Hepatocyte (in vitro differentiated cells): Measurements from ENCODE around the gene TYROBP. TPM values are rescaled to one million over a fixed set of nuclear protein-coding genes. Genes with fewer than 3 reads are reported as not detected.

Experiments
- DNase-seq: peaks from one replicate; pipeline ENCODE4 v3.0.0-alpha.2; 2016; ENCODE audit warnings: low spot score
- H2AFZ ChIP-seq: fragments of 200-600 bp; sonication (generic); 2 replicates; pipeline ENCODE4 v1.6.0; 2016; ENCODE audit warnings: antibody characterized with exemption, mild to moderate bottlenecking
- H3K27ac ChIP-seq: fragments of 200-600 bp; sonication (generic); 2 replicates; pipeline ENCODE4 v1.5.1; 2016; ENCODE audit warnings: mild to moderate bottlenecking
- H3K27me3 ChIP-seq: fragments of 200-600 bp; sonication (generic); 2 replicates; pipeline ENCODE4 v1.6.1; 2016
- H3K36me3 ChIP-seq: fragments of 200-600 bp; sonication (generic); replicated peaks from 2 replicates; pipeline ENCODE4 v1.5.1; 2016; ENCODE audit warnings: low read depth; ENCODE audit not compliant: insufficient read depth
- H3K4me1 ChIP-seq: fragments of 200-600 bp; sonication (generic); 2 replicates; pipeline ENCODE4 v1.5.1; 2016; ENCODE audit warnings: mild to moderate bottlenecking, moderate library complexity; ENCODE audit not compliant: insufficient read depth
- H3K4me2 ChIP-seq: fragments of 200-600 bp; sonication (generic); 2 replicates; pipeline ENCODE4 v1.6.0; 2016
- H3K4me3 ChIP-seq: fragments of 200-600 bp; sonication (generic); 2 replicates; pipeline ENCODE4 v1.5.1; 2016; ENCODE audit warnings: mild to moderate bottlenecking
- H3K79me2 ChIP-seq: fragments of 200-600 bp; sonication (generic); 2 replicates; pipeline ENCODE4 v1.6.0; 2017; ENCODE audit warnings: mild to moderate bottlenecking
- H3K9me2 ChIP-seq: fragments of 200-600 bp; sonication (generic); replicated peaks from 2 replicates; pipeline ENCODE4 v1.6.0; 2017; ENCODE audit warnings: mild to moderate bottlenecking; ENCODE audit not compliant: insufficient read depth
- H3K9me3 ChIP-seq: fragments of 200-600 bp; sonication (generic); 2 replicates; pipeline ENCODE4 v1.5.1; 2016; ENCODE audit warnings: low read depth, mild to moderate bottlenecking
- H4K20me1 ChIP-seq: fragments of 200-600 bp; sonication (generic); 2 replicates; pipeline ENCODE4 v1.6.0; 2016; ENCODE audit warnings: mild to moderate bottlenecking; ENCODE audit not compliant: insufficient read depth, poor library complexity, severe bottlenecking
- CTCF ChIP-seq: fragments of 200-600 bp; sonication (generic); IDR thresholded peaks from 2 replicates; pipeline ENCODE4 v1.5.1; 2016; ENCODE audit warnings: antibody characterized with exemption, mild to moderate bottlenecking; ENCODE audit not compliant: poor library complexity
- EZH2 ChIP-seq: fragments of 200-600 bp; sonication (generic); IDR thresholded peaks from 2 replicates; pipeline ENCODE4 v1.6.1; 2016; ENCODE audit warnings: antibody characterized with exemption, mild to moderate bottlenecking, borderline replicate concordance
- EZH2phosphoT487 ChIP-seq: fragments of 200-600 bp; sonication (generic); IDR thresholded peaks from one replicate; pipeline ENCODE4 v1.6.1; 2018; ENCODE audit warnings: antibody characterized with exemption, mild to moderate bottlenecking, low read depth, moderate library complexity; ENCODE audit not compliant: unreplicated experiment, severe bottlenecking
- WGBS: methylation state at CpG from one replicate; pipeline ENCODE4 v1.1.6; 2016; ENCODE audit warnings: low lambda C conversion rate; ENCODE audit errors: missing lambda C conversion rate; 5-methylcytosine and 5-hydroxymethylcytosine counted together
- polyA plus RNA-seq: library from polyadenylated mRNA; unstranded; fragments of >200 nt; fragmentation: Nextera tagmentation; extraction: Ambion mirVana; gene quantifications from 2 replicates; pipeline ENCODE4 v1.2.1, GENCODE V29; 2016
- total RNA-seq: library from RNA; depleted of rRNA; stranded (reverse); fragments of >200 nt; gene quantifications from 2 replicates; pipeline ENCODE4 v1.2.3, GENCODE V29; 2014

Gene TYROBP
- total and polyA plus RNA-seq, 2 experiments from 2014 or later, result 4.9 to 5.9 TPM

GRCh38 chr19:35885904-35886303 is 22.2 kb downstream of the TYROBP start:
- 97% methylated on average over 8 of the region's 8 CpGs for WGBS

GRCh38 chr19:35885225-35885738 is 22.8 kb downstream of the TYROBP start:
- no peak overlapping the region for H3K4me3 ChIP-seq
- H3K4me2 ChIP-seq, result no peak overlapping the region
- 91% methylated on average over 6 of the region's 6 CpGs for WGBS
- no peaks in the 10 kb centered on the region for H3K27me3 ChIP-seq
- TF ChIP-seq CTCF (no peak), EZH2 (no peak), EZH2phosphoT487 (no peak)
- no peaks in the 10 kb centered on the region for H3K9me2 ChIP-seq
- no peaks in the 10 kb centered on the region for H3K9me3 ChIP-seq
- no peak for DNase-seq
- no peaks in the 10 kb centered on the region for H3K4me1 ChIP-seq
- no peak overlapping the region for H2AFZ ChIP-seq
- no peaks in the 10 kb centered on the region for H3K36me3 ChIP-seq
- no peak overlapping the region for H3K27ac ChIP-seq
- no peaks in the 10 kb centered on the region for H4K20me1 ChIP-seq
- H3K79me2 ChIP-seq, result no peaks in the 10 kb centered on the region

More at GRCh38 chr19:35885904-35886303, 22.2 kb downstream of the TYROBP start:
- Histone ChIP-seq H4K20me1 (no peaks in the 10 kb centered on the region), H3K27ac (no peak overlapping the region), H3K27me3 (no peaks in the 10 kb centered on the region), H3K4me1 (no peaks in the 10 kb centered on the region), H3K9me3 (no peaks in the 10 kb centered on the region), H3K9me2 (no peaks in the 10 kb centered on the region), H3K36me3 (no peaks in the 10 kb centered on the region), H3K4me2 (no peak overlapping the region), H3K79me2 (no peaks in the 10 kb centered on the region), H3K4me3 (no peak overlapping the region), H2AFZ (no peak overlapping the region)
- DNase-seq, result no peak
- no peak for TF ChIP-seq EZH2phosphoT487
- no peak for TF ChIP-seq CTCF
- TF ChIP-seq EZH2, result no peak

GRCh38 chr19:35883882-35884281 is 24.2 kb downstream of the TYROBP start:
- H3K27ac ChIP-seq, result no peak overlapping the region
- TF ChIP-seq EZH2 (no peak), CTCF (no peak), EZH2phosphoT487 (no peak)
- H3K36me3 ChIP-seq, result no peaks in the 10 kb centered on the region
- no peaks in the 10 kb centered on the region for H3K9me3 ChIP-seq
- 80% methylated on average over 2 of the region's 2 CpGs for WGBS
- H3K4me2 ChIP-seq, result no peak overlapping the region
- DNase-seq, result no peak
- no peaks in the 10 kb centered on the region for H3K79me2 ChIP-seq
- no peaks in the 10 kb centered on the region for H3K4me1 ChIP-seq
- no peak overlapping the region for H2AFZ ChIP-seq
- no peaks in the 10 kb centered on the region for H4K20me1 ChIP-seq
- H3K9me2 ChIP-seq, result no peaks in the 10 kb centered on the region
- H3K4me3 ChIP-seq, result no peak overlapping the region
- no peaks in the 10 kb centered on the region for H3K27me3 ChIP-seq
